Activated T-helper 1 cell treated with Interleukin-2 at 50 U/mL for 16 hours (primary cell): Measurements from ENCODE around the gene MORN5.

Experiments
- DNase-seq: peaks from one replicate; pipeline ENCODE4 v3.0.0-alpha.2; 2020; ENCODE audit warnings: low read depth

The MORN5 gene

GRCh38 chr9:122125158-122125508 is 34.6 kb upstream of the MORN5 start:
- peak; percentile 59 for DNase-seq

- DNase-seq, result no peak
These were observed 34.0 kb upstream of the MORN5 start for GRCh38 chr9:122125509-122126330.

- no peak for DNase-seq
These were observed 33.1 kb upstream of the MORN5 start for GRCh38 chr9:122126331-122127261.

- DNase-seq, result no peak
These were observed 32.3 kb upstream of the MORN5 start for GRCh38 chr9:122127396-122127798.

- DNase-seq, result no peak
These were observed 31.4 kb upstream of the MORN5 start for GRCh38 chr9:122128007-122128968.

GRCh38 chr9:122128969-122129343 is 30.8 kb upstream of the MORN5 start:
- DNase-seq, result no peak

- DNase-seq, result no peak
These were observed 29.7 kb upstream of the MORN5 start for GRCh38 chr9:122129969-122130368.

GRCh38 chr9:122130837-122131236 is 28.9 kb upstream of the MORN5 start:
- no peak for DNase-seq

- no peak for DNase-seq
These were observed 28.2 kb upstream of the MORN5 start for GRCh38 chr9:122131401-122132001.

- no peak for DNase-seq
These were observed 27.2 kb upstream of the MORN5 start for GRCh38 chr9:122132539-122132938.

GRCh38 chr9:122133263-122133983 is 26.3 kb upstream of the MORN5 start:
- no peak for DNase-seq

GRCh38 chr9:122133984-122134535 is 25.6 kb upstream of the MORN5 start:
- no peak for DNase-seq

- DNase-seq, result no peak
These were observed 24.7 kb upstream of the MORN5 start for GRCh38 chr9:122134822-122135528.

- DNase-seq, result no peak
These were observed 24.2 kb upstream of the MORN5 start for GRCh38 chr9:122135529-122135859.

- DNase-seq, result no peak
These were observed 21.0 kb upstream of the MORN5 start for GRCh38 chr9:122138560-122139268.

GRCh38 chr9:122140368-122141193 is 19.1 kb upstream of the MORN5 start:
- DNase-seq, result no peak

- no peak for DNase-seq
These were observed 18.0 kb upstream of the MORN5 start for GRCh38 chr9:122141671-122142070.

GRCh38 chr9:122143296-122143695 is 16.4 kb upstream of the MORN5 start:
- no peak for DNase-seq
